GM12865 (cell line): ENCODE data around the gene ZNF273.

ENCODE experiments used
- DNase-seq: peaks from one replicate; pipeline ENCODE4 v3.0.0; 2010; ENCODE audit warnings: low read depth
- H3K4me3 ChIP-seq: 2 replicates; pipeline ENCODE4 v1.5.1; 2011; ENCODE audit warnings: mild to moderate bottlenecking, low read depth, low read length, control low read depth
- CTCF ChIP-seq: IDR thresholded peaks from 2 replicates; pipeline ENCODE4 v1.5.1; 2011; ENCODE audit warnings: low read length, control low read depth, low read depth, inconsistent platforms; ENCODE audit not compliant: insufficient read depth; ENCODE audit errors: missing control alignments

The ZNF273 gene

GRCh38 chr7:64873517-64873916, 29.6 kb upstream of the ZNF273 start:
- H3K4me3 ChIP-seq: no peak overlapping the region
- TF ChIP-seq CTCF: no peak
- no peak for DNase-seq

- TF ChIP-seq CTCF: no peak
- H3K4me3 ChIP-seq: no peak overlapping the region
- DNase-seq: no peak
Measured at GRCh38 chr7:64874114-64874513, 29.0 kb upstream of the ZNF273 start.

- no peak for DNase-seq
- TF ChIP-seq CTCF: no peak
- H3K4me3 ChIP-seq: no peak overlapping the region
Measured at GRCh38 chr7:64874562-64875250, 28.4 kb upstream of the ZNF273 start.

DNA sequence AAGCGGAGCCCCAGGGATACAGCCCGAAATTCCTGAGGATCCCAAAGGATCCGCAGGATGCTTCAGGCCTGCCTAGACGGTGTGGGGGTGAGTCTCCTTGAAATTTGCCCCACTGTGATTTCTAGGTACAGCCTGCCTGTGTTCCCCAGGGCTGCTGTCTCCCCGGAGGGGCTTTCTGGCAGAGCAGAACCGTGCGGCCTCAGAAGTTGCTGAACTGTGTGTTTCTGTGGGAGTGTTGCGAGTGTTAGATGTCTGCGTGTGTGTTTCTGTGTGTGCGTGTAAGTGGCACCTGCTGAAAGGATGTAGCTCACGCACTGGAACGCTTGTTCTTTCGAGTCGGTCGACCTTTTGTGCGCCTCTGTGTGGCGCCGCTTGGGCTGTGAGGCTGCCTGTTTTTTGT, 27.8 kb upstream of the ZNF273 start:
- no peak for TF ChIP-seq CTCF
- H3K4me3 ChIP-seq: no peak overlapping the region
- DNase-seq: no peak

GRCh38 chr7:64875658-64876406, 27.2 kb upstream of the ZNF273 start:
- H3K4me3 ChIP-seq: no peak overlapping the region
- no peak for TF ChIP-seq CTCF
- DNase-seq: no peak

DNA sequence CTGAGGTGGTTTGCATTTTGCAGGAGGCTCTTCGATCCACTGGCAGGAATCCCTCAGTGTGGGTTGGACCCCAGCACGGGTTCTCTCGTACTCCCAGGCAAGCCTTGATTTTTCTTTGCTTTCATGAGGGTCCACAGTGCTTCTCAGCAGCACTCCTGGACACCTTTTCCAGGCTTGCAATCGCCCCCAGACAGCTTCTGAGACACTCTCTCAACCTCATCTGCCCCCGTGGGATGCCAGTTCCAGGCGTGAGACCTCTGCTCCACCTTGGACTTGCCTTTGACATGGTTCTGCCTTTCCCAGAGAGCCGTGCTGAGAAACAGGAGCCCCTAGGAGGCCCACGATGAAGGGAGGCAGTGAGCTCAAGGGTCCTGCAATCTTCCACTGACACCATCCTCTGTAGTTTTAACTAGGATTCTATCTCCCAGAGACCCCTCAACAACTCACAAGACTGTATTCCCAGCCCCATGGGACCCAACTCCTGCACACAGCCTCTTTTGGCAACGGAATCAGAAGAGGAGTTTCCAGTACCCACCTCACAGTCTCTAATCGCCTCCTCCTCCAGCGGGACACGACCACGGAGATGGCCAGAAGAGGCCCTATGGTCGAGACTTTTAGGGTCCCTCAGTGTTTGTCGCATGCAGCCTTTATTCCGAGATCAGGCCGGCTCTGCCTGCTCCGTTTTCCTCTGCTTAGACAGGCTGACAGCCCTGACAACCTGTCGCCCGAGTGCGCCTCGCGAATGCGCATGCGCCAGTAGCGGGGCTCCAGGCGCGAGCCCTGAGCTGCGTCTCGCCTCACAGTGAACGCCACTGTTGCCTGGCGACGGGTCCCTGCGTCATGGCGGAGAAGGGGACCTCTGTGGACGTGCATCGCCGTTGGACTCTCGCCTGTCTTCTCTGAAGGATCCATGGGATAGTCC, 26.0 kb upstream of the ZNF273 start:
- H3K4me3 ChIP-seq: no peak overlapping the region
- TF ChIP-seq CTCF: no peak
- DNase-seq: no peak
